A673 (cell line): ENCODE results near the gene PDE8A.
"Not testable (repeated sequence)": the region's sequence is repeated elsewhere in the genome, so short reads cannot be mapped to it uniquely, and the experiment has no call there.

Source experiments
- EZH2 ChIP-seq: fragments of 200-600 bp; sonication (generic); IDR thresholded peaks from 2 replicates; pipeline ENCODE4 v1.6.1; 2017; ENCODE audit warnings: borderline replicate concordance, low read depth, mild to moderate bottlenecking, mixed read lengths, antibody characterized with exemption, low read length; ENCODE audit not compliant: poor library complexity, severe bottlenecking
- TF ChIP-seq, protein P1 (sequence below): fragments of 300-800, 200-600 bp; sonication (generic); conservative IDR thresholded peaks from 2 replicates; pipeline ENCODE4 v1.5.1; 2017; ENCODE audit warnings: low read depth, mild to moderate bottlenecking, antibody characterized with exemption, low read length, moderate library complexity, mixed read lengths

DNA sequence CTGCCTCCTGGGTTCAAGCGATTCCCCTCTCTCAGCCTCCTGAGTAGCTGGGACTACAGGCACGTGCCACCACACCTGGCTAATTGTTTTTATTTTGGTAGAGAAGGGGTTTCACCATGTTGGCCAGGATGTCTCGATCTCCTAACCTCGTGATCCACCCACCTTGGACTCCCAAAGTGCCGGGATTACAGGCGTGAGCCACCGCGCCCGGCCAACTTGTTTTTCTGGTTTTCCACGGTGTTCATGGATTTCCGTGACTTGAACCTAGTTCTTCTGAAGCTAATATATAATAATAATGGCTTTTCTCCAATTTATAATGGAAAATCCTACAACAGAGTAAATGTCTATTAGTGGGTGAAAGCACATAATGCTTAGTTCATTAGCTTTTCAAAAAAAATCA is 203.7 kb downstream of the PDE8A start:
- TF ChIP-seq, protein P1, sequence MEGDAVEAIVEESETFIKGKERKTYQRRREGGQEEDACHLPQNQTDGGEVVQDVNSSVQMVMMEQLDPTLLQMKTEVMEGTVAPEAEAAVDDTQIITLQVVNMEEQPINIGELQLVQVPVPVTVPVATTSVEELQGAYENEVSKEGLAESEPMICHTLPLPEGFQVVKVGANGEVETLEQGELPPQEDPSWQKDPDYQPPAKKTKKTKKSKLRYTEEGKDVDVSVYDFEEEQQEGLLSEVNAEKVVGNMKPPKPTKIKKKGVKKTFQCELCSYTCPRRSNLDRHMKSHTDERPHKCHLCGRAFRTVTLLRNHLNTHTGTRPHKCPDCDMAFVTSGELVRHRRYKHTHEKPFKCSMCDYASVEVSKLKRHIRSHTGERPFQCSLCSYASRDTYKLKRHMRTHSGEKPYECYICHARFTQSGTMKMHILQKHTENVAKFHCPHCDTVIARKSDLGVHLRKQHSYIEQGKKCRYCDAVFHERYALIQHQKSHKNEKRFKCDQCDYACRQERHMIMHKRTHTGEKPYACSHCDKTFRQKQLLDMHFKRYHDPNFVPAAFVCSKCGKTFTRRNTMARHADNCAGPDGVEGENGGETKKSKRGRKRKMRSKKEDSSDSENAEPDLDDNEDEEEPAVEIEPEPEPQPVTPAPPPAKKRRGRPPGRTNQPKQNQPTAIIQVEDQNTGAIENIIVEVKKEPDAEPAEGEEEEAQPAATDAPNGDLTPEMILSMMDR = not testable (repeated sequence)
- TF ChIP-seq EZH2 = not testable (repeated sequence)
